Thyroid gland (tissue), 4 donors: ENCODE data around the gene P2RX1. TPM values are rescaled to one million over a fixed set of nuclear protein-coding genes. Genes with fewer than 3 reads are reported as not detected.

Experiments used
- DNase-seq, 2 donors: peaks; one replicate each; pipeline ENCODE4 v3.0.0-alpha.2; 2019
- H3K27ac ChIP-seq, 3 donors: fragments of 200-600 bp; sonication (generic); 1 replicate in 2 of 3; 2 replicates in 1 of 3; pipeline ENCODE4 v1.5.1; 2016 to 2019; ENCODE audit warnings: mild to moderate bottlenecking in 1 of 3, moderate library complexity in 1 of 3
- H3K27me3 ChIP-seq: fragments of 200-600 bp; sonication (generic); one replicate; pipeline ENCODE4 v1.5.1; 2019
- H3K36me3 ChIP-seq, 2 donors: fragments of 200-600 bp; sonication (generic); one replicate each; pipeline ENCODE4 v1.5.1; 2016 to 2019
- H3K4me1 ChIP-seq, 2 donors: fragments of 200-600 bp; sonication (generic); one replicate each; pipeline ENCODE4 v1.5.1; 2017 to 2019
- H3K4me3 ChIP-seq, 3 donors: fragments of 200-600 bp; sonication (generic); replicated peaks in 1 of 3; 1 replicate in 2 of 3; 2 replicates in 1 of 3; pipeline ENCODE4 v1.5.1; 2016; ENCODE audit warnings: mild to moderate bottlenecking in 1 of 3
- H3K9me3 ChIP-seq: fragments of 200-600 bp; sonication (generic); one replicate; pipeline ENCODE4 v1.5.1; 2017
- POLR2A ChIP-seq, 2 donors: fragments of 450-650 bp; IDR thresholded peaks; one replicate each; pipeline ENCODE4 v1.6.1; 2017; ENCODE audit warnings: antibody characterized with exemption in 2 of 2, mild to moderate bottlenecking in 2 of 2, moderate library complexity in 1 of 2
- WGBS, 2 donors: methylation state at CpG; one replicate each; pipeline ENCODE4 v1.1.5; 2017; 5-methylcytosine and 5-hydroxymethylcytosine counted together
- intact Hi-C: fragments of 100-400 bp; cut with DNase I; formaldehyde crosslinking; loops from one replicate; pipeline ENCODE4 v1.15.1; 2023
- total RNA-seq, 4 donors: library from RNA; depleted of rRNA; stranded (reverse); fragments of >200 nt; gene quantifications; one replicate each; pipeline ENCODE4 v1.2.3, GENCODE V29; 2016
- TF ChIP-seq, protein P1 (sequence below), 6 experiments: fragments of 200-600 bp in 3 of 6; fragments of 450-650 bp in 3 of 6; sonication (generic) in 3 of 6; IDR thresholded peaks; one replicate each; pipeline ENCODE4 v1.5.1; 2016 to 2019; ENCODE audit warnings: antibody characterized with exemption in 6 of 6, mild to moderate bottlenecking in 2 of 6, inconsistent platforms in 1 of 6, moderate library complexity in 1 of 6

The P2RX1 gene
- total RNA-seq, 4 donors from 2014 or later, result 0.11 to 0.54 (median 0.21) TPM; not detected in 1

DNA sequence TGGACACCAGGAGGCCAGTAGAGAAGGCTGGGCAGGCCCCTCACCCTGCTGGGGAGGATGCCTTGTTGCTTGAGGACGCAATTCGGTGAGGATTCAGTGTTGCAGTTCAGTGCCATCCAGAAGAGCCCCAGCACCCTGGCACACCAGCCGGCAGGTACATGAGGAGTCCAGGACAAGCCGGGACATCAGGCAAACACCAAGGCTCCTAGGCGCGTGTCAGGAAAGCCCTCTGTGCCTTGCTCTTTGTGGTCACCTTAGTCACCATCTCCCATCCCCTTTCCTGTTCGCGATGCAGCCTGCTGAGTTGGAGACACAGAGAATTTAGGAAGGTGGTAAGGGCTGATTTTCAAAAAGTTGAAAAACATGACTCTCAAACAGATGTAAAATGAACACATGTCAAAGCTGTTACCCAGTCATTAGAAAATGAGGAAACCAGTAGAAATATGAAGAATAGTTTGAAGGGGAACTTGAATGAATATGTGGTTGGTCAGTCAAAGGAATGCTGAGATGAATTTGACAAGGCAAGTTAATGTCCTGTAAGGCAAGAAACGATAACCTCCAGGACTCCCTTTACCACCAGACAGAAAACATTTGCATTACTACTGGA is 67.9 kb downstream of the P2RX1 start:
- Histone ChIP-seq H3K27me3 (no peaks in the 10 kb centered on the region), H3K27ac (no peak overlapping the region), H3K9me3 (no peaks in the 10 kb centered on the region), H3K4me1 (peaks cover 10 to 11% of the 10 kb centered on the region in 2 donors), H3K4me3 (no peak overlapping the region), H3K36me3 (no peaks in the 10 kb centered on the region)
- TF ChIP-seq POLR2A (IDR thresholded peaks at IDR 0.05), result no peak
- TF ChIP-seq, protein P1, sequence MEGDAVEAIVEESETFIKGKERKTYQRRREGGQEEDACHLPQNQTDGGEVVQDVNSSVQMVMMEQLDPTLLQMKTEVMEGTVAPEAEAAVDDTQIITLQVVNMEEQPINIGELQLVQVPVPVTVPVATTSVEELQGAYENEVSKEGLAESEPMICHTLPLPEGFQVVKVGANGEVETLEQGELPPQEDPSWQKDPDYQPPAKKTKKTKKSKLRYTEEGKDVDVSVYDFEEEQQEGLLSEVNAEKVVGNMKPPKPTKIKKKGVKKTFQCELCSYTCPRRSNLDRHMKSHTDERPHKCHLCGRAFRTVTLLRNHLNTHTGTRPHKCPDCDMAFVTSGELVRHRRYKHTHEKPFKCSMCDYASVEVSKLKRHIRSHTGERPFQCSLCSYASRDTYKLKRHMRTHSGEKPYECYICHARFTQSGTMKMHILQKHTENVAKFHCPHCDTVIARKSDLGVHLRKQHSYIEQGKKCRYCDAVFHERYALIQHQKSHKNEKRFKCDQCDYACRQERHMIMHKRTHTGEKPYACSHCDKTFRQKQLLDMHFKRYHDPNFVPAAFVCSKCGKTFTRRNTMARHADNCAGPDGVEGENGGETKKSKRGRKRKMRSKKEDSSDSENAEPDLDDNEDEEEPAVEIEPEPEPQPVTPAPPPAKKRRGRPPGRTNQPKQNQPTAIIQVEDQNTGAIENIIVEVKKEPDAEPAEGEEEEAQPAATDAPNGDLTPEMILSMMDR (IDR thresholded peaks at IDR 0.05), result no peak
- 78 to 82% methylated on average over 9 of the region's 9 CpGs for WGBS, 2 donors
- no peak for DNase-seq
- intact Hi-C loops, result no loop called here

DNA sequence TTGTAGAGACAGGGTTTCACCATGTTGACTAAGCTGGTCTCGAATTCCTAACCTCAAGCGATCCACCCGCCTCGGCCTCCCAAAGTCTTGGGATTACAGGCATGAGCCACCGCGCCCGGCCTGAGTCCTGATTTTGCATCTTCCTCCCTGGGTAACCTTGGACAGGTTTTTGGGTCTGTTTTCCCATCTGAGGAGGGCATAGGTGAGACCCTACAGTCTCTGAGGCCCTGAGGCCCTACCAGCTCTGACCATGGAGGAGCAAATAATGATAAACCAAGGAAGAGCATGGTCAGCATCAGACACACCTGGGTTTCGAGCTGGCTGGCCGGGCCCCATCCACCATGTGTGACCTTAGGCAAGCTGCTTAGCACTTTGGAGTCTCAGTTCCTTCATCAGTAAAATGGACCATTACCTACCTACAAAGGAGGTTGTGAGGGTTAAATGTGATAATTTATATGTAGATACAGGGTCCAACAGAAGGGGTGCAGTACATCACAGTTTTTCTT is 69.0 kb downstream of the P2RX1 start:
- WGBS, 2 donors, result 92 to 94% methylated on average over 9 of the region's 9 CpGs
- H3K27ac ChIP-seq, result no peak overlapping the region
- no peaks in the 10 kb centered on the region for H3K9me3 ChIP-seq
- no peaks in the 10 kb centered on the region for H3K27me3 ChIP-seq
- peaks cover 0 to 3% of the 10 kb centered on the region in 2 donors for H3K36me3 ChIP-seq
- no peak for DNase-seq
- no peak overlapping the region for H3K4me3 ChIP-seq
- intact Hi-C loops, result no loop called here
- TF ChIP-seq, protein P1 (IDR thresholded peaks at IDR 0.05), result no peak
- TF ChIP-seq POLR2A (IDR thresholded peaks at IDR 0.05), result no peak
- peaks cover 10 to 11% of the 10 kb centered on the region in 2 donors for H3K4me1 ChIP-seq

Other genes starting within 250 kb of the P2RX1 start
- gene TAX1BP3, start 247.9 kb downstream of the P2RX1 start, total RNA-seq, result 100 to 1,000 TPM in 2 of 4 donors, 10 to 100 TPM in 2; 62.9 to 151 (median 120) TPM
- 10 to 100 TPM in 2 of 4 donors, 1 to 10 TPM in 2; 4.1 to 17.3 (median 11.5) TPM for gene EMC6, start 247.7 kb downstream of the P2RX1 start, total RNA-seq
- under 1 TPM in 1 of 4 donors, not detected in 3; 0.54 TPM for gene P2RX5, start 220.3 kb downstream of the P2RX1 start, total RNA-seq
- gene HASPIN, start 192.6 kb downstream of the P2RX1 start, total RNA-seq, result under 1 TPM in 2 of 4 donors, not detected in 2; 0.13 to 0.21 TPM
- gene ITGAE, start 115.3 kb downstream of the P2RX1 start, total RNA-seq, result 10 to 100 TPM in 3 of 4 donors, 1 to 10 TPM in 1; 5.5 to 31.9 (median 19.4) TPM
- gene NCBP3, start 70.2 kb downstream of the P2RX1 start, total RNA-seq, result 100 to 1,000 TPM in 1 of 4 donors, 10 to 100 TPM in 3; 28.4 to 265 (median 36.1) TPM
- 10 to 100 TPM in 1 of 4 donors, 1 to 10 TPM in 3; 5.9 to 10.1 (median 7.9) TPM for gene CAMKK1, start 23.4 kb downstream of the P2RX1 start, total RNA-seq
- 10 to 100 TPM in 2 of 4 donors, 1 to 10 TPM in 2; 6.9 to 18.6 (median 9.1) TPM for gene ATP2A3, start 48.0 kb upstream of the P2RX1 start, total RNA-seq
- gene ZZEF1, start 226.6 kb upstream of the P2RX1 start, total RNA-seq, result 100 to 1,000 TPM in 2 of 4 donors, 10 to 100 TPM in 2; 65.0 to 114 (median 88.4) TPM
- 10 to 100 TPM; 45.9 to 62.8 (median 51.6) TPM for gene CYB5D2, start 226.7 kb upstream of the P2RX1 start, total RNA-seq